Measurements from ENCODE around the gene CIB2. TPM values are rescaled to one million over a fixed set of nuclear protein-coding genes. Genes with fewer than 3 reads are reported as not detected.

The CIB2 gene
- total RNA-seq, 1 experiment from 2014 or later = 17.3 TPM

GRCh38 chr15:78109156-78109555 lies 22.1 kb downstream of the CIB2 start:
- H3K9me2 ChIP-seq (ENCODE audit: insufficient read depth) = no peaks in the 10 kb centered on the region
- H3K36me3 ChIP-seq (ENCODE audit: control insufficient read depth in 1 of 2, insufficient read depth in 2 of 2, low read length in 2 of 2) = no peaks in the 10 kb centered on the region
- no peak overlapping the region for H2AFZ ChIP-seq (ENCODE audit: low read depth, low read length, poor library complexity, severe bottlenecking)
- no peaks in the 10 kb centered on the region for H4K20me1 ChIP-seq (ENCODE audit: insufficient read depth)
- H3K9ac ChIP-seq (ENCODE audit: low read length) = no peak overlapping the region
- CTCF ChIA-PET = interaction anchor here (1.3 to 5.1 kb wide), 7 partner anchors 14 to 150 kb away, joined by 6 to 70 read pairs (median 11); no protein-coding TSS in a partner anchor
- 0 out of 4 replicates have a peak, but pooled peaks cover 0 to 6% of the 10 kb centered on the region in 2 experiments for H3K4me1 ChIP-seq (ENCODE audit: control insufficient read depth in 1 of 2, insufficient read depth in 2 of 2, low read length in 2 of 2)
- TF ChIP-seq JUND (IDR thresholded peaks at IDR 0.05) (no peak), SIN3A (IDR thresholded peaks at IDR 0.05; ENCODE audit: low read depth) (no peak), SRF (IDR thresholded peaks at IDR 0.05; ENCODE audit: low read depth) (no peak), YY1 (IDR thresholded peaks at IDR 0.05; ENCODE audit: extremely low read depth, insufficient replicate concordance, low read depth, low read length) (no peak), TCF7L2 (IDR thresholded peaks at IDR 0.05; ENCODE audit: borderline replicate concordance, extremely low read depth, insufficient read depth, insufficient read length) (no peak), POLR2AphosphoS5 (IDR thresholded peaks at IDR 0.05; ENCODE audit: low read depth, low read length) (no peak), ATF3 (IDR thresholded peaks at IDR 0.05) (no peak), RAD21 (IDR thresholded peaks at IDR 0.05; ENCODE audit: low read depth) (no peak), EZH2 (IDR thresholded peaks at IDR 0.05) (no peak), EZH2phosphoT487 (IDR thresholded peaks at IDR 0.05; ENCODE audit: borderline replicate concordance) (no peak), CBX3 (IDR thresholded peaks at IDR 0.05; ENCODE audit: low read depth) (no peak), SP1 (IDR thresholded peaks at IDR 0.05; ENCODE audit: low read depth) (no peak), FOSL1 (IDR thresholded peaks at IDR 0.05; ENCODE audit: low read depth) (no peak), ZFX (IDR thresholded peaks at IDR 0.05) (no peak)
- TF ChIP-seq, protein P1, sequence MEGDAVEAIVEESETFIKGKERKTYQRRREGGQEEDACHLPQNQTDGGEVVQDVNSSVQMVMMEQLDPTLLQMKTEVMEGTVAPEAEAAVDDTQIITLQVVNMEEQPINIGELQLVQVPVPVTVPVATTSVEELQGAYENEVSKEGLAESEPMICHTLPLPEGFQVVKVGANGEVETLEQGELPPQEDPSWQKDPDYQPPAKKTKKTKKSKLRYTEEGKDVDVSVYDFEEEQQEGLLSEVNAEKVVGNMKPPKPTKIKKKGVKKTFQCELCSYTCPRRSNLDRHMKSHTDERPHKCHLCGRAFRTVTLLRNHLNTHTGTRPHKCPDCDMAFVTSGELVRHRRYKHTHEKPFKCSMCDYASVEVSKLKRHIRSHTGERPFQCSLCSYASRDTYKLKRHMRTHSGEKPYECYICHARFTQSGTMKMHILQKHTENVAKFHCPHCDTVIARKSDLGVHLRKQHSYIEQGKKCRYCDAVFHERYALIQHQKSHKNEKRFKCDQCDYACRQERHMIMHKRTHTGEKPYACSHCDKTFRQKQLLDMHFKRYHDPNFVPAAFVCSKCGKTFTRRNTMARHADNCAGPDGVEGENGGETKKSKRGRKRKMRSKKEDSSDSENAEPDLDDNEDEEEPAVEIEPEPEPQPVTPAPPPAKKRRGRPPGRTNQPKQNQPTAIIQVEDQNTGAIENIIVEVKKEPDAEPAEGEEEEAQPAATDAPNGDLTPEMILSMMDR (IDR thresholded peaks at IDR 0.05 in 2 of 3, conservative IDR thresholded peaks at IDR 0.05 in 1 of 3; ENCODE audit: borderline replicate concordance in 1 of 3, insufficient read depth in 1 of 3, low read depth in 2 of 3, low read length in 2 of 3) = no peak
- RAD21 ChIA-PET (ENCODE audit: low non-redundant PET in 1 of 2, low total read pairs in 2 of 2, uncharacterized antibody in 2 of 2, unreplicated experiment in 2 of 2) = interaction anchor here in 1 of 2 experiments (0.6 to 2.1 kb wide), 2 partner anchors 109 to 150 kb away, joined by 4 to 18 read pairs; no protein-coding TSS in a partner anchor
- POLR2A ChIA-PET = no interaction called here
- no peak overlapping the region for H3K4me3 ChIP-seq (replicated peaks in 1 of 2; ENCODE audit: low read depth in 1 of 2, low read length in 2 of 2)
- H3K79me2 ChIP-seq (ENCODE audit: insufficient read depth, low read length) = no peaks in the 10 kb centered on the region
- no peaks in the 10 kb centered on the region for H3K27me3 ChIP-seq (ENCODE audit: insufficient read depth, low read length)
- no peak overlapping the region for H3K27ac ChIP-seq (ENCODE audit: low read depth, low read length)
- intact Hi-C loops (cut with micrococcal nuclease) = no loop called here
- no peaks in the 10 kb centered on the region for H3K9me3 ChIP-seq (ENCODE audit: control insufficient read depth in 1 of 2, insufficient read depth in 1 of 2, low read depth in 1 of 2, low read length in 2 of 2)
- ATAC-seq (no peak), DNase-seq (ENCODE audit: low read depth, low spot score) (no peak)
- no TSS peak for BruUV-seq (replicated peaks)
- H3K4me2 ChIP-seq (ENCODE audit: low read length) = no peak overlapping the region

All from HCT116 (cell line).